ENCODE results near the gene MYO19. TPM values are rescaled to one million over a fixed set of nuclear protein-coding genes. Genes with fewer than 3 reads are reported as not detected.

MYO19 gene
- total and polyA plus RNA-seq, 9 of the 15 experiments (the other 6 are each of a cell fraction or from before 2014, with no cell fraction given) = 21.6 to 176 (median 129) TPM

- TF ChIP-seq, protein P1, sequence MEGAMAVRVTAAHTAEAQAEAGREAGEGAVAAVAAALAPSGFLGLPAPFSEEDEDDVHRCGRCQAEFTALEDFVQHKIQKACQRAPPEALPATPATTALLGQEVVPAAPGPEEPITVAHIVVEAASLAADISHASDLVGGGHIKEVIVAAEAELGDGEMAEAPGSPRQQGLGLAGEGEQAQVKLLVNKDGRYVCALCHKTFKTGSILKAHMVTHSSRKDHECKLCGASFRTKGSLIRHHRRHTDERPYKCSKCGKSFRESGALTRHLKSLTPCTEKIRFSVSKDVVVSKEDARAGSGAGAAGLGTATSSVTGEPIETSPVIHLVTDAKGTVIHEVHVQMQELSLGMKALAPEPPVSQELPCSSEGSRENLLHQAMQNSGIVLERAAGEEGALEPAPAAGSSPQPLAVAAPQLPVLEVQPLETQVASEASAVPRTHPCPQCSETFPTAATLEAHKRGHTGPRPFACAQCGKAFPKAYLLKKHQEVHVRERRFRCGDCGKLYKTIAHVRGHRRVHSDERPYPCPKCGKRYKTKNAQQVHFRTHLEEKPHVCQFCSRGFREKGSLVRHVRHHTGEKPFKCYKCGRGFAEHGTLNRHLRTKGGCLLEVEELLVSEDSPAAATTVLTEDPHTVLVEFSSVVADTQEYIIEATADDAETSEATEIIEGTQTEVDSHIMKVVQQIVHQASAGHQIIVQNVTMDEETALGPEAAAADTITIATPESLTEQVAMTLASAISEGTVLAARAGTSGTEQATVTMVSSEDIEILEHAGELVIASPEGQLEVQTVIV (CRISPR knock-in tag; IDR thresholded peaks at IDR 0.05; ENCODE audit: borderline replicate concordance) = no peak
- TF ChIP-seq PRPF4 (IDR thresholded peaks at IDR 0.05; ENCODE audit: insufficient read depth, low read depth, low read length, poor library complexity, severe bottlenecking) (no peak), ZZZ3 (IDR thresholded peaks at IDR 0.05) (no peak), PML (IDR thresholded peaks at IDR 0.05; ENCODE audit: low read length) (no peak), ZBTB11 (CRISPR knock-in tag; IDR thresholded peaks at IDR 0.05) (no peak), CBX8 (IDR thresholded peaks at IDR 0.05; ENCODE audit: borderline replicate concordance, extremely low read depth, low read depth, low read length, poor library complexity, severe bottlenecking) (no peak), CSDE1 (IDR thresholded peaks at IDR 0.05) (no peak), SMAD1 (IDR thresholded peaks at IDR 0.05; ENCODE audit: low read depth, low read length, partially characterized antibody) (no peak), ZC3H11A (IDR thresholded peaks at IDR 0.05; ENCODE audit: low read depth, low read length) (no peak), ZNF224 (CRISPR knock-in tag; IDR thresholded peaks at IDR 0.05) (no peak), RBM15 (IDR thresholded peaks at IDR 0.05; ENCODE audit: insufficient read depth, low read length) (no peak), GATAD2A (IDR thresholded peaks at IDR 0.05) (no peak)
These were observed 27.4 kb downstream of the MYO19 start (continued) for GRCh38 chr17:36507266-36507665.

Measured in K562 (cell line).